ENCODE data around the gene DKK2. TPM values are rescaled to one million over a fixed set of nuclear protein-coding genes. Genes with fewer than 3 reads are reported as not detected.
A peak's percentile ranks its signal among the peaks of the same experiment; 100 is the strongest.

DKK2 gene
- total and polyA plus RNA-seq, 2 experiments from 2014 or later, result 3.2 to 4.3 TPM

DNA sequence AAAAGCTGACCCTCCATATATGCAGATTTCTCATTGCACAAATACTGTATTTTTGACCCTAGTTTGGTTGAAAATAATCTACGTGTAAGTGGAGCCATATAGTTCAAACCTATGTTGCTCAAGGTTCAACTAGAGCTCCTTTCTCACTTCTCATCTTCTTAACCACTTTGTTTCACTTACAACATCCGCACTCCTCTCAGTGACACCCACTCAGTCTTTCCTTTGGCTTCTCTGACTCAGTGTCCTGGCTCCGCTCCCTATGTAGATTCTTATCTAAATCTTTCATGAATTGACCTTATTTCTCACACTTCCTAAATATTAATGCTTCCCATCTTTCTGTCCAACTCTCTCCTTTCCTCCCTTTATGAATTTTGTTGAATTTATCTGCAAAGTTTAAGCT is 32.9 kb upstream of the DKK2 start:
- in situ Hi-C loops (cut with MboI), result no loop called here
- no peak overlapping the region for H3K27ac ChIP-seq
- H3K79me2 ChIP-seq (ENCODE audit: insufficient read depth), result no peaks in the 10 kb centered on the region
- peak overlapping the region; percentile 40 for H3K4me2 ChIP-seq (ENCODE audit: unreplicated experiment)
- H3K36me3 ChIP-seq (ENCODE audit: low read depth), result no peaks in the 10 kb centered on the region
- H3K4me3 ChIP-seq, result no peak overlapping the region
- no peaks in the 10 kb centered on the region for H3K9me3 ChIP-seq (ENCODE audit: low read depth)
- H3K27me3 ChIP-seq (replicated peaks; ENCODE audit: insufficient read depth), result no peaks in the 10 kb centered on the region
- 6 to 8% methylated on average over 3 of the region's 3 CpGs for WGBS, 2 experiments (ENCODE audit: low coverage in 1 of 2, low lambda C conversion rate in 2 of 2, missing lambda C conversion rate in 2 of 2)
- DNase-seq, result peak; percentile 89
- no peak overlapping the region for H2AFZ ChIP-seq
- H3F3A ChIP-seq (ENCODE audit: insufficient read depth), result 0 out of 2 replicates have a peak, but pooled peaks cover 6% of the 10 kb centered on the region
- no peak for TF ChIP-seq EZH2 (IDR thresholded peaks at IDR 0.05; ENCODE audit: insufficient read depth, poor library complexity, severe bottlenecking)
- no peak for TF ChIP-seq EZH2phosphoT487 (IDR thresholded peaks at IDR 0.05; ENCODE audit: insufficient read depth, low read depth)
- no peaks in the 10 kb centered on the region for H4K20me1 ChIP-seq (ENCODE audit: insufficient read depth)
- H3K4me1 ChIP-seq (ENCODE audit: insufficient read depth), result peaks cover 19% of the 10 kb centered on the region
- no peaks in the 10 kb centered on the region for H3K9me2 ChIP-seq (ENCODE audit: insufficient read depth)
- no peak overlapping the region for H3K9ac ChIP-seq

DNA sequence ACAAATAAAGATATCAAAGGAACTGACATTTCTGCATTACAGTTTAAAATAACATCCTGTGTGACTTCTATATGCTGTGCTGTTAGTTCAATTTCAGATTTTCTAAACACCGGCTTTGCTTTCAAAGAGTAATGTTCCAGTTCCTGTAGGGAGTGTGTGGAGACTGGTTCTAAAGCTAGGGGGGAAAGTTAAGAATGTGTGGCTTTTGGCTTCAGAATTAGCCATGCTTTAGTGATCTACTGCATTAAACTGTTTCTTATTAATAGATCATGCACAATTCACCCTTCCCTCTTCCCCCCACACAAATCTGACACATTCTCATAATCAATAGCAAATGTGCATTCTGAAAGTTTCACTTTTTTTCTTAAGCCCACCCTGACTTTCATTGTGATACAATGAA is 32.0 kb upstream of the DKK2 start:
- H2AFZ ChIP-seq, result peak overlapping the region; percentile 15
- no peak overlapping the region for H3K9ac ChIP-seq
- H3K4me3 ChIP-seq, result no peak overlapping the region
- H4K20me1 ChIP-seq (ENCODE audit: insufficient read depth), result no peaks in the 10 kb centered on the region
- DNase-seq, result peak; percentile 11
- peaks cover 19% of the 10 kb centered on the region for H3K4me1 ChIP-seq (ENCODE audit: insufficient read depth)
- no peaks in the 10 kb centered on the region for H3K9me3 ChIP-seq (ENCODE audit: low read depth)
- H3K4me2 ChIP-seq (ENCODE audit: unreplicated experiment), result peak overlapping the region; percentile 4
- H3K36me3 ChIP-seq (ENCODE audit: low read depth), result no peaks in the 10 kb centered on the region
- H3K27ac ChIP-seq, result no peak overlapping the region
- no peak for TF ChIP-seq EZH2phosphoT487 (IDR thresholded peaks at IDR 0.05; ENCODE audit: insufficient read depth, low read depth)
- no peak for TF ChIP-seq EZH2 (IDR thresholded peaks at IDR 0.05; ENCODE audit: insufficient read depth, poor library complexity, severe bottlenecking)
- WGBS, 2 experiments (ENCODE audit: low coverage in 1 of 2, low lambda C conversion rate in 2 of 2, missing lambda C conversion rate in 2 of 2), result 6 to 8% methylated on average over 1 of the region's 1 CpG
- no peaks in the 10 kb centered on the region for H3K27me3 ChIP-seq (replicated peaks; ENCODE audit: insufficient read depth)
- in situ Hi-C loops (cut with MboI), result no loop called here
- H3K79me2 ChIP-seq (ENCODE audit: insufficient read depth), result no peaks in the 10 kb centered on the region
- H3F3A ChIP-seq (ENCODE audit: insufficient read depth), result 0 out of 2 replicates have a peak, but pooled peaks cover 6% of the 10 kb centered on the region
- H3K9me2 ChIP-seq (ENCODE audit: insufficient read depth), result no peaks in the 10 kb centered on the region

DNA sequence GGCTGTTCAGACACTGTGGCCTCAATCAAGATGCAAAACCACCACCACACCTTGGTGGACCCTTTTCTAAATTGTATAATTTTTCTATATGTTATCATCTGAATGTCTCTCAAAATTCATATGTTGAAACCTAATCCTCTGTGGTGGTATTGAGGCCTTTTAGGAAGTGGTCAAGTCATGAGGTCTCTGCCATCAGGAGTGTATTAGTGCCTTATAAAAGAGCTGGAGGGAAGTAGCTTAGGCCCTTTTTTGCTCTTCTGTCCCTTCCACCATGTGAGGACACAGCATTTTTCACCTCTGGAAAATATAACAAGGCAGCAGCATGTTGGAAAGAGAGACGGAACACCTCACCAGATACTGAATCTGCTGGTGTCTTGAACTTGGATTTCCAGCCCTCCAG is 30.5 kb upstream of the DKK2 start:
- Histone ChIP-seq H3K4me1 (ENCODE audit: insufficient read depth) (peaks cover 19% of the 10 kb centered on the region), H3K27me3 (replicated peaks; ENCODE audit: insufficient read depth) (no peaks in the 10 kb centered on the region), H3K4me3 (no peak overlapping the region), H4K20me1 (ENCODE audit: insufficient read depth) (no peaks in the 10 kb centered on the region), H3K9me2 (ENCODE audit: insufficient read depth) (no peaks in the 10 kb centered on the region), H2AFZ (no peak overlapping the region), H3K36me3 (ENCODE audit: low read depth) (no peaks in the 10 kb centered on the region), H3K4me2 (ENCODE audit: unreplicated experiment) (no peak overlapping the region), H3K79me2 (ENCODE audit: insufficient read depth) (no peaks in the 10 kb centered on the region), H3K27ac (no peak overlapping the region), H3K9ac (no peak overlapping the region), H3F3A (ENCODE audit: insufficient read depth) (0 out of 2 replicates have a peak, but pooled peaks cover 6% of the 10 kb centered on the region), H3K9me3 (ENCODE audit: low read depth) (no peaks in the 10 kb centered on the region)
- in situ Hi-C loops (cut with MboI), result no loop called here
- TF ChIP-seq EZH2phosphoT487 (IDR thresholded peaks at IDR 0.05; ENCODE audit: insufficient read depth, low read depth), result no peak
- no peak for TF ChIP-seq EZH2 (IDR thresholded peaks at IDR 0.05; ENCODE audit: insufficient read depth, poor library complexity, severe bottlenecking)
- DNase-seq, result no peak
- WGBS, 2 experiments (ENCODE audit: low coverage in 1 of 2, low lambda C conversion rate in 2 of 2, missing lambda C conversion rate in 2 of 2), result 95 to 100% methylated on average over 1 of the region's 1 CpG

DNA sequence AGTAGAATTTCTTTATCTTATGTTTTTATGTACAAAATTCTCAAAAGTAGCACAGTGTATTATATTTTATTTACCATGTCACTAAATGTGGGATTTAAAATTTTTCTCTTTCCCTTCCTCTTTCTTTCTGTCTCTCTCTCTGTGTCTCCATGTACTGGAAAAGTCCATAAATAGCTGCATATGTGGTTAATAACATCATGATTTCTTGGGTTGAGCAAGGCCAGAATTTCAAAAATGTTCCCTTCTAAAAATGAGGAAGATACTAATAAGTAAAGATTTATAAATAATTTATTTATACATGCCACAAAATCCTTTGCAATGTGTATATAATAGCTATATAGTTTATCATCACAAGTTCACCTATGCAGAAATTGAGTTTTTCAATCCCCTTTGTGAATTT is 29.1 kb upstream of the DKK2 start:
- in situ Hi-C loops (cut with MboI), result no loop called here
- no peaks in the 10 kb centered on the region for H3K27me3 ChIP-seq (replicated peaks; ENCODE audit: insufficient read depth)
- no peaks in the 10 kb centered on the region for H3K9me3 ChIP-seq (ENCODE audit: low read depth)
- H3K4me2 ChIP-seq (ENCODE audit: unreplicated experiment), result no peak overlapping the region
- no peak for TF ChIP-seq EZH2 (IDR thresholded peaks at IDR 0.05; ENCODE audit: insufficient read depth, poor library complexity, severe bottlenecking)
- no peak for TF ChIP-seq EZH2phosphoT487 (IDR thresholded peaks at IDR 0.05; ENCODE audit: insufficient read depth, low read depth)
- H3K4me3 ChIP-seq, result no peak overlapping the region
- peaks cover 11% of the 10 kb centered on the region; the same call in 1 of the 2 replicates for H3F3A ChIP-seq (ENCODE audit: insufficient read depth)
- H3K4me1 ChIP-seq (ENCODE audit: insufficient read depth), result peaks cover 24% of the 10 kb centered on the region
- H3K36me3 ChIP-seq (ENCODE audit: low read depth), result no peaks in the 10 kb centered on the region
- no peak overlapping the region for H2AFZ ChIP-seq
- H3K9ac ChIP-seq, result no peak overlapping the region
- no peaks in the 10 kb centered on the region for H3K9me2 ChIP-seq (ENCODE audit: insufficient read depth)
- no peaks in the 10 kb centered on the region for H4K20me1 ChIP-seq (ENCODE audit: insufficient read depth)
- no peak for DNase-seq
- no peak overlapping the region for H3K27ac ChIP-seq
- no peaks in the 10 kb centered on the region for H3K79me2 ChIP-seq (ENCODE audit: insufficient read depth)

DNA sequence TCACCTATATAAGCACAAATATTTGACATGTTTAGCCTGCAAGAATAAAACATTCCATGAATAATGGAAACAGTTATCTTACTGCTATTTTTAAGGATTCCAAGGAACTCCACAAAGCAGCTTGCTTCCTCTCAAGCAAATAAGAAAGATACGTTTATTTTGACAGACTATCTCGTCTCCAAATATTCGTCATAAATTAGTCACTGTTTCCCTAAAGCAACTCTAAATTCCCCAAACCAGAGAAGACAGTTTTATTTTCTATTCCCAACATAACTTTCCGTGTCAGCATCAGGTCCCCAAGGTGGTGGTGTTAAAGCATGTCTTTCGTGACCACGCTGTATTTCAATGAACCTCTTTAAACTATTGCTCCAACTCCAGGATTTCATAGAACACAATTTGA is 24.3 kb upstream of the DKK2 start:
- Histone ChIP-seq H3K4me3 (peak overlapping the region; percentile 3; the same call in 1 of the 2 replicates), H3K9ac (no peak overlapping the region), H3K27ac (no peak overlapping the region), H3K9me2 (ENCODE audit: insufficient read depth) (no peaks in the 10 kb centered on the region), H3K27me3 (replicated peaks; ENCODE audit: insufficient read depth) (no peaks in the 10 kb centered on the region), H3F3A (ENCODE audit: insufficient read depth) (peaks cover 9% of the 10 kb centered on the region; the same call in 1 of the 2 replicates), H2AFZ (no peak overlapping the region), H3K4me1 (ENCODE audit: insufficient read depth) (peaks cover 20% of the 10 kb centered on the region), H3K36me3 (ENCODE audit: low read depth) (no peaks in the 10 kb centered on the region), H4K20me1 (ENCODE audit: insufficient read depth) (no peaks in the 10 kb centered on the region), H3K79me2 (ENCODE audit: insufficient read depth) (no peaks in the 10 kb centered on the region), H3K4me2 (ENCODE audit: unreplicated experiment) (peak overlapping the region; percentile 19), H3K9me3 (ENCODE audit: low read depth) (no peaks in the 10 kb centered on the region)
- 13 to 16% methylated on average over 6 of the region's 6 CpGs for WGBS, 2 experiments (ENCODE audit: low coverage in 1 of 2, low lambda C conversion rate in 2 of 2, missing lambda C conversion rate in 2 of 2)
- peak; percentile 53 for DNase-seq
- in situ Hi-C loops (cut with MboI), result no loop called here
- TF ChIP-seq EZH2phosphoT487 (IDR thresholded peaks at IDR 0.05; ENCODE audit: insufficient read depth, low read depth), result no peak
- TF ChIP-seq EZH2 (IDR thresholded peaks at IDR 0.05; ENCODE audit: insufficient read depth, poor library complexity, severe bottlenecking), result no peak
